Measurements from ENCODE around the gene SQSTM1.

- TF ChIP-seq, protein P1, sequence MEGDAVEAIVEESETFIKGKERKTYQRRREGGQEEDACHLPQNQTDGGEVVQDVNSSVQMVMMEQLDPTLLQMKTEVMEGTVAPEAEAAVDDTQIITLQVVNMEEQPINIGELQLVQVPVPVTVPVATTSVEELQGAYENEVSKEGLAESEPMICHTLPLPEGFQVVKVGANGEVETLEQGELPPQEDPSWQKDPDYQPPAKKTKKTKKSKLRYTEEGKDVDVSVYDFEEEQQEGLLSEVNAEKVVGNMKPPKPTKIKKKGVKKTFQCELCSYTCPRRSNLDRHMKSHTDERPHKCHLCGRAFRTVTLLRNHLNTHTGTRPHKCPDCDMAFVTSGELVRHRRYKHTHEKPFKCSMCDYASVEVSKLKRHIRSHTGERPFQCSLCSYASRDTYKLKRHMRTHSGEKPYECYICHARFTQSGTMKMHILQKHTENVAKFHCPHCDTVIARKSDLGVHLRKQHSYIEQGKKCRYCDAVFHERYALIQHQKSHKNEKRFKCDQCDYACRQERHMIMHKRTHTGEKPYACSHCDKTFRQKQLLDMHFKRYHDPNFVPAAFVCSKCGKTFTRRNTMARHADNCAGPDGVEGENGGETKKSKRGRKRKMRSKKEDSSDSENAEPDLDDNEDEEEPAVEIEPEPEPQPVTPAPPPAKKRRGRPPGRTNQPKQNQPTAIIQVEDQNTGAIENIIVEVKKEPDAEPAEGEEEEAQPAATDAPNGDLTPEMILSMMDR (IDR thresholded peaks at IDR 0.05; ENCODE audit: poor library complexity), result no peak
- TF ChIP-seq EZH2 (IDR thresholded peaks at IDR 0.05; ENCODE audit: borderline replicate concordance), result no peak
- TF ChIP-seq EZH2phosphoT487 (IDR thresholded peaks at IDR 0.05; ENCODE audit: low read depth, severe bottlenecking, unreplicated experiment), result no peak
These were observed 21.1 kb upstream of the SQSTM1 start for GRCh38 chr5:179799644-179799973.

All from hepatocyte (in vitro differentiated cells).